ENCODE results near the gene JAG1.

The JAG1 gene

GRCh38 chr20:10696650-10697049 is 22.9 kb upstream of the JAG1 start:
- no peak for DNase-seq

GRCh38 chr20:10689385-10689784 is 15.6 kb upstream of the JAG1 start:
- DNase-seq, result no peak

GRCh38 chr20:10687895-10688294 is 14.1 kb upstream of the JAG1 start:
- DNase-seq, result no peak

GRCh38 chr20:10686356-10687133 is 12.7 kb upstream of the JAG1 start:
- no peak for DNase-seq

- DNase-seq, result no peak
These were observed 9.7 kb upstream of the JAG1 start for GRCh38 chr20:10683537-10683936.

- no peak for DNase-seq
These were observed 9.1 kb upstream of the JAG1 start for GRCh38 chr20:10682939-10683338.

- DNase-seq, result no peak
These were observed 7.7 kb upstream of the JAG1 start for GRCh38 chr20:10681494-10681893.

- DNase-seq, result no peak
These were observed 6.8 kb upstream of the JAG1 start for GRCh38 chr20:10680571-10680970.

- DNase-seq, result no peak
These were observed 5.5 kb upstream of the JAG1 start for GRCh38 chr20:10679269-10679668.

- no peak for DNase-seq
These were observed 2.7 kb upstream of the JAG1 start for GRCh38 chr20:10676518-10676917.

GRCh38 chr20:10675450-10675848 is 1.6 kb upstream of the JAG1 start:
- no peak for DNase-seq

- DNase-seq, result no peak
These were observed 1.1 kb upstream of the JAG1 start for GRCh38 chr20:10674684-10675449.

- DNase-seq, result no peak
These were observed 490 bp downstream of the JAG1 start for GRCh38 chr20:10673176-10673841.

GRCh38 chr20:10672624-10673127 is 1.1 kb downstream of the JAG1 start:
- peak; percentile 20 for DNase-seq

- DNase-seq, result no peak
These were observed 1.7 kb downstream of the JAG1 start for GRCh38 chr20:10671919-10672623.

GRCh38 chr20:10671221-10671918 is 2.4 kb downstream of the JAG1 start:
- peak; percentile 22 for DNase-seq

GRCh38 chr20:10670501-10671220 is 3.1 kb downstream of the JAG1 start:
- no peak for DNase-seq

GRCh38 chr20:10669843-10670446 is 3.9 kb downstream of the JAG1 start:
- no peak for DNase-seq

GRCh38 chr20:10668677-10669368 is 5.0 kb downstream of the JAG1 start:
- DNase-seq, result no peak

- DNase-seq, result no peak
These were observed 6.1 kb downstream of the JAG1 start for GRCh38 chr20:10667560-10668167.

Measured in CD4-positive, alpha-beta T cell treated with Interleukin-4 for 4 hours (primary cell).